Mucosa of rectum (tissue), 2 donors: ENCODE measurements around the gene TTLL5.

Experiments
- H3K27ac ChIP-seq, 2 donors: one replicate each; pipeline ENCODE4 v1.7.0; 2013; ENCODE audit warnings: inconsistent platforms in 2 of 2, low read depth in 2 of 2, low read length in 2 of 2
- H3K27me3 ChIP-seq, 2 donors: one replicate each; pipeline ENCODE4 v1.7.0; 2013; ENCODE audit warnings: low read length in 2 of 2; ENCODE audit not compliant: control insufficient read depth in 2 of 2, insufficient read depth in 2 of 2
- H3K36me3 ChIP-seq, 2 donors: one replicate each; pipeline ENCODE4 v1.7.0; 2013; ENCODE audit warnings: low read length in 2 of 2; ENCODE audit not compliant: control insufficient read depth in 2 of 2, insufficient read depth in 2 of 2
- H3K4me1 ChIP-seq, 2 donors: one replicate each; pipeline ENCODE4 v1.7.0; 2013; ENCODE audit warnings: low read length in 2 of 2, mild to moderate bottlenecking in 1 of 2; ENCODE audit not compliant: control insufficient read depth in 2 of 2, insufficient read depth in 2 of 2
- H3K4me3 ChIP-seq, 2 donors: one replicate each; pipeline ENCODE4 v1.7.0; 2013; ENCODE audit warnings: low read length in 2 of 2
- H3K9ac ChIP-seq, 2 donors: one replicate each; pipeline ENCODE4 v1.7.0; 2013; ENCODE audit warnings: low read length in 2 of 2, low read depth in 1 of 2, mild to moderate bottlenecking in 1 of 2
- H3K9me3 ChIP-seq, 2 donors: one replicate each; pipeline ENCODE4 v1.7.0; 2013; ENCODE audit warnings: low read length in 2 of 2; ENCODE audit not compliant: control insufficient read depth in 2 of 2
- donor health status: healthy.
- donor health status: Normal muscosa, but diverticular disease.

TTLL5 gene

GRCh38 chr14:75979071-75979571, 318.1 kb downstream of the TTLL5 start:
- H3K4me1 ChIP-seq, result peaks cover 26% of the 10 kb centered on the region in 2 donors
- no peak overlapping the region for H3K27ac ChIP-seq
- no peak overlapping the region for H3K9ac ChIP-seq
- no peaks in the 10 kb centered on the region for H3K36me3 ChIP-seq
- no peaks in the 10 kb centered on the region for H3K27me3 ChIP-seq
- H3K4me3 ChIP-seq, result no peak overlapping the region
- H3K9me3 ChIP-seq, result no peaks in the 10 kb centered on the region

- H3K9me3 ChIP-seq, result no peaks in the 10 kb centered on the region
- H3K4me3 ChIP-seq, result peak overlapping the region in 1 of 2 donors; percentile 81
- H3K27me3 ChIP-seq, result no peaks in the 10 kb centered on the region
- H3K4me1 ChIP-seq, result peaks cover 26% of the 10 kb centered on the region in 2 donors
- H3K27ac ChIP-seq, result no peak overlapping the region
- no peaks in the 10 kb centered on the region for H3K36me3 ChIP-seq
- no peak overlapping the region for H3K9ac ChIP-seq
Measured at GRCh38 chr14:75979648-75980565, 318.9 kb downstream of the TTLL5 start.

GRCh38 chr14:75980856-75981255, 319.8 kb downstream of the TTLL5 start:
- H3K4me3 ChIP-seq, result peak overlapping the region in 1 of 2 donors; percentile 81
- peak overlapping the region in 1 of 2 donors; percentile 89 for H3K27ac ChIP-seq
- H3K9ac ChIP-seq, result peak overlapping the region in 1 of 2 donors; percentile 78
- H3K36me3 ChIP-seq, result no peaks in the 10 kb centered on the region
- no peaks in the 10 kb centered on the region for H3K27me3 ChIP-seq
- peaks cover 28 to 29% of the 10 kb centered on the region in 2 donors for H3K4me1 ChIP-seq
- no peaks in the 10 kb centered on the region for H3K9me3 ChIP-seq

GRCh38 chr14:75981426-75982265, 320.6 kb downstream of the TTLL5 start, which contains the start of gene TGFB3:
Gene TGFB3, minus strand, starts transcription at chr14:75981995. Its CDS starts 1,102 bp downstream, at chr14:75980893.
- H3K36me3 ChIP-seq, result no peaks in the 10 kb centered on the region
- no peaks in the 10 kb centered on the region for H3K9me3 ChIP-seq
- peak within 1 kb of the TSS; percentile 81 to 82 for H3K4me3 ChIP-seq
- H3K9ac ChIP-seq, result peak within 1 kb of the TSS; percentile 77 to 78
- H3K27me3 ChIP-seq, result no peaks in the 10 kb centered on the region
- H3K4me1 ChIP-seq, result peaks cover 32 to 34% of the 10 kb centered on the region in 2 donors
- peak within 1 kb of the TSS; percentile 87 to 89 for H3K27ac ChIP-seq

GRCh38 chr14:75982266-75983018, 321.4 kb downstream of the TTLL5 start:
- no peaks in the 10 kb centered on the region for H3K9me3 ChIP-seq
- H3K9ac ChIP-seq, result peak overlapping the region; percentile 77 to 78
- no peaks in the 10 kb centered on the region for H3K36me3 ChIP-seq
- peak overlapping the region; percentile 81 to 82 for H3K4me3 ChIP-seq
- H3K27me3 ChIP-seq, result no peaks in the 10 kb centered on the region
- peaks cover 29 to 33% of the 10 kb centered on the region in 2 donors for H3K4me1 ChIP-seq
- H3K27ac ChIP-seq, result peak overlapping the region; percentile 87 to 89

- H3K9me3 ChIP-seq, result no peaks in the 10 kb centered on the region
- H3K4me1 ChIP-seq, result peaks cover 23 to 30% of the 10 kb centered on the region in 2 donors
- H3K27ac ChIP-seq, result peak overlapping the region; percentile 50 to 62
- H3K27me3 ChIP-seq, result no peaks in the 10 kb centered on the region
- H3K9ac ChIP-seq, result peak overlapping the region; percentile 18 to 59
- H3K36me3 ChIP-seq, result no peaks in the 10 kb centered on the region
- peak overlapping the region; percentile 61 to 64 for H3K4me3 ChIP-seq
Measured at GRCh38 chr14:75983019-75983358, 321.9 kb downstream of the TTLL5 start.

GRCh38 chr14:75984674-75985073, 323.6 kb downstream of the TTLL5 start:
- Histone ChIP-seq H3K9ac (no peak overlapping the region), H3K4me3 (no peak overlapping the region), H3K4me1 (peaks cover 21% of the 10 kb centered on the region in 2 donors), H3K9me3 (no peaks in the 10 kb centered on the region), H3K27me3 (no peaks in the 10 kb centered on the region), H3K36me3 (peaks cover 0 to 3% of the 10 kb centered on the region in 2 donors), H3K27ac (no peak overlapping the region)

- Histone ChIP-seq H3K27ac (peak within 1 kb of the TSS; percentile 66 to 79), H3K4me1 (peaks cover 21% of the 10 kb centered on the region in 2 donors), H3K4me3 (peak within 1 kb of the TSS; percentile 75 to 90), H3K27me3 (no peaks in the 10 kb centered on the region), H3K9ac (peak within 1 kb of the TSS; percentile 78 to 83), H3K9me3 (no peaks in the 10 kb centered on the region), H3K36me3 (peaks cover 6 to 7% of the 10 kb centered on the region in 2 donors)
Measured at GRCh38 chr14:75985618-75986438, 324.8 kb downstream of the TTLL5 start, which contains the start of gene IFT43. Gene IFT43, plus strand, starts transcription at chr14:75985763. Its CDS starts 24 bp downstream, at chr14:75985787.

- Histone ChIP-seq H3K27me3 (no peaks in the 10 kb centered on the region), H3K27ac (no peak overlapping the region), H3K4me3 (peak overlapping the region; percentile 75 to 90), H3K9ac (peak overlapping the region; percentile 78 to 83), H3K9me3 (no peaks in the 10 kb centered on the region), H3K36me3 (peaks cover 7% of the 10 kb centered on the region in 2 donors), H3K4me1 (peaks cover 16 to 20% of the 10 kb centered on the region in 2 donors)
Measured at GRCh38 chr14:75986439-75986765, 325.4 kb downstream of the TTLL5 start.
